Measurements from ENCODE around the gene MCL1.
"Not testable (repeated sequence)": the region's sequence is repeated elsewhere in the genome, so short reads cannot be mapped to it uniquely, and the experiment has no call there.

Gene MCL1

DNA sequence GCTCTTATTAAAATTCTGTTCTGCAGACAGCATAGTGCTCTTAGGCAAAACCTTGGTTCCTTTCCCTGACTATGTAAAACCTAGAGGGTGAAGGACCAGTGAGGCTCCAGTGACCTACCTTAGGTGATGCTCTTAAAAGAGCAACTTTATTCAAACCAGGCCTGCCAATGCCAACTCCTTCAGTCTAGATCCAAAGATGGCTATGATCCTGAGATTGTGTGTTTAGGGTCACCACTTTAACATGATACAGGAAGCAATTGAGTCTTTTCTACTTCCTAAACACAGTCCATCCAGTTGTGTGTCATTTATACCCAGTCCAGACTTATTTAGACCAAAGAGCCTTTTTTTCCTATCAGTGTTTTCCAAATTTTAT is 10.8 kb downstream of the MCL1 start:
- DNase-seq (ENCODE audit: low read depth) = no peak

DNA sequence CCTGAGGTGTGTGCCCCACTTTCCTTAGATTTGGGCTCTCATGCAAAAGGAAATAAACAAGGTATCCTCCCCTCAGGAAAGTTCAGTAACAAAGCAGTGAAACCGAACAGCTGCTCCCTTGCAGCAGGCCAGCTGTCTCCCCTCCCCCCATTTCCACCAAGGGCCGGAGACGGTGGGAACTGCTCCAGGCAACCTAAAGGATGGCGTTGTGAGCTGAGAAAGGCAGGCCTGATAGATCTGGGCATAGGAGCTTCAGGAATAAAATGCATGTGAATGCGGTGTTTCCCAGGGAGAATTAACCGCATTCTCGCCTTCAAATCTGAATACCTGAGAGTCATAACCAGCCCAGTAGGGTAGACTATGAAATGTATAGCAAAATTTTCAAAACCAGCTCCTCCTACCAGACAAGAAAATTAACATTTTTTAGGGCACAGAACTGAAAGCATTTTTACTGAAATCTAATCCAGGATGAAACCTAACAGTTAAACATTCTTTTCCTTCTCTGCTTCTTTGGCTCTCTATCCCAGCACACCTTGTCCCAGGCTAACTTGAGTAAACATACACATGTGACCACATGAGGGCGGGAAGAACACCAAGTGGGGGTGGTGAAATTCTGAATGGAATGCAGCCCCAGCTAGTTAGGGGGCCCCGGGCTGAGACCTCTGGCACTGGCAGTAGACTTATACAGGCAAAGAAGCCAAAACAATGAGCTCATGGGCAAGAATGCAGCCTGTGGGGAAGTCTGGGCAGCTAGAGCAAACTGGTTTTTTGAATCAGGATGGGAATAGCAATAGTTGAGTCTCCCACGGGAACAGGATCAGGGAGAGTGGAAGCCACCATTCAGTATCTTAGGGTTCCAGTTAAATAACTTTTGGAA is 11.5 kb downstream of the MCL1 start:
- peak; percentile 99 for DNase-seq (ENCODE audit: low read depth)

DNA sequence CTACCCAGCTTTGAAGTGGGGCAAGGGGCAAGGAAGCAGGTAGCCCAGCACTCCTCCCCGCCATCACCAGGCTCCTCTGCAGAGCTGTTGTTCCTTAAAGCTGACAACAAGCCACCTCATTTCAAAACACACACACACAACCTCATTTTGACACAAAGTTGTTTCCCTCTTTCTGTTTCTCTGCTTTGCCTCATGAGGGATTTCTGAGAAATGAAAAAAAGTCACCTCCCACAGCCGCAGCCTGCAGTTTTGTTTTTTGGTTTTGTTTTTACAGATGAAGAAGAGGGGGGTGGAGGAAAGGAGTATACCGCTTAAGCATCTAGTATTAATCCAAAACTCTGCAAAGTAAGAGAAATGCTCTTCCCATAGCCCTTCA is 12.1 kb downstream of the MCL1 start:
- peak; percentile 44 for DNase-seq (ENCODE audit: low read depth)

DNA sequence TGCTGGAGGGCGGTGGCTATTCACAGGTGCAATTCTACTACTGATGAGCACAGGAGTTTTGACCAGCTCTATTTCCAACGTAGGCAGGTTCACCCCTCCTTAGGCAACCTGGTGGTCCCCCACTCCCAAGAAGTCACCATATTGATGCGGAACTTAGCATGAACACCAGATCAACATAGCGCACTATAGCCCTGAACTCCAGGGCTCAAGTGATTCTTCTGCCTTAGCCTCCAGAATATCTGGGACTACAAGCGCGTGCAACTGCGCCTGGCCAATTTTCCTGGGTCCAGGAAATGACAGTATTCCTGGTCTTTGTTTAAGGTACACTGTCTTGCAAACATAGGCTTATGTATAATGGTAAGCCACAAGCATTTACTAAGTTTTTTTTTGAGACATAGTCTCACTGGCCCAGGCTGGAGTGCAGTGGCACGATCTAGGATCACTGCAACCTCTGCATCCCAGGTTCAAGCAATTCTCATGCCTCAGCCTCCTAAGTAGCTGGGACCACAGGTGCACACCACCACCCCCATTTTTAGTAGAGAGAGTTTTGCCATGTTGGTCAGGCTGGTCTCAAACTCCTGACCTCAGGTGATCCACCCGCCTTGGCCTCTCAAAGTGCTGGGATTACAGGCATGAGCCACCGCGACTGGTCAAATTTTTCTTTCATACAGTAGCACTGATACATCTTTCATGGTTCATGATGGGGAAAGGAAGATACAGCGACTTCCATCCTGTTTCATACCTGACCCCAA is 12.6 kb downstream of the MCL1 start:
- no peak for DNase-seq (ENCODE audit: low read depth)

DNA sequence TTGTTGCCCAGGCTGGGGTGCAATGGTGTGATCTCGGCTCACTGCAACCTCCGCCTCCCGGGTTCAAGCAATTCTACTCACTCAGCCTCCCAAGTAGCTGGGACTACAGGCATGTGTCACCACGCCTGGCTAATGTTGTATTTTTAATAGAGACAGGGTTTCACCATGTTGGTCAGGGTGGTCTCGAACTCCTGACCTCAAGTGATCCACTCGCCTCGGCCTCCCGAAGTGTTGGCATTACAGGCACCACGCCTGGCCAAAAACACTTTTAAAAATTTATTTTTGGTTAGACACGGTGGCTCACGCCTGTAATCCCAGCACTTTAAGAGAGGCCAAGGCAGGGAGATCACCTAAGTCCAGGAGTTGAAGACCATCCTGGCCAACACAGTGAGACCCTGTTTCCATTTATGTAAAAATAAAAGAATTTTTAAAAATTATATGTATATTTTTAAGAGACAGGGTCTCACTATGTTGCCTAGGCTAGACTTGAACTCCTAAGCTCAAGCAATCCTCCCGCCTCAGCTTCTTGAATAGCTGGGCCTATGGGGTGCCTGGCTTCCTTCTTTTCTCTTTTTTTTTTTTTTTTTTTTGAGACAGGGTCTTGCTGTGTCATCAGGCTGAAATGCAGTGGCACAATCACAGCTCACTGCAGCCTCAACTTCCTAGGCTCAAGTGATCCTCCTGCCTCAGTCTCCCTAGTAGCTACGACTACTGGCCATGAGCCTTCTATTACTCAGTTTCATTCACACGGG is 14.0 kb downstream of the MCL1 start:
- not testable (repeated sequence) for DNase-seq (ENCODE audit: low read depth)

DNA sequence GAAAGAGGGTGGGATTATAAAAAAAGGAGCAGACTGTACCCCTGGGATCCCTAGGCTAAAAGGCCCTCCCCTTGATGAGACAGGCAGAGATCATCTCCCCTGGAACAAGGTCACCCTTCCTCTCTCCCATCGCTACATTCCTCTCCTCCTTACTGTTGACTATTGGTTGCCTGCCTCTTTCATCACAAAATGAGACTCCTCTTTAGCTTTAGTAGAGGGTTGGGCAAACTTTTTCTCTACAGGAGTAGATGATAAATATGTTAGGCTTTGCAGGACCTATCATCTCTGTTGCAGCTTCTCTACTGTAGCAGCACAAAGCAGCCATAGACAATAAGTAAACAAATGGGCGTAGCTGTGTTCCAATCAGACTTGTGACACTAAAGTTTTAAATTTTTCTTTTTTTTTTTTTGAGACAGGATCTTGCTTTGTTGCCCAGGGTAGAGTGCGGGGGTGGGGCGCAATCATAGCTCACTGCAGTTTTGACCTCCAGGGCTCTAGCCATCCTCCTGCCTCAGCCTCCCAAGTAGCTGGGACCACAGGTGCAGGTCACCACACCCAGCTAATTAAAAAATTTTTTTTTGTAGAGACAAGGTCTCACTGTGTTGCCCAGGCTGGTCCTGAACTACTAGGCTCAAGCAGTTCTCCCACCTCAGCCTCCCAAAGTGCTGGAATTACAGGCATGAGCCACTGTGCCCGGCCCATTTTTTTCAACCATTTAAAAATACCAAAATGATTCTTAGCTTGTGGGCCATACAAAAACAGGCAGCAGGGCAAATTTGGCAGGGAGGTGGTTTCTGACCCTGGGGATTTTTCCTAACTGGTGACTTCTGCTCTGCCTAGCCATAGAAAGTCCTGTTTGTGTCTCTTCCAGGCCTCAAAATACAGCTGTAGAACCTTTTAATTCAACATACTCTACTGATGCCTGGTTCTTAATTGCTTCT is 15.1 kb downstream of the MCL1 start:
- DNase-seq (ENCODE audit: low read depth) = peak; percentile 66

DNA sequence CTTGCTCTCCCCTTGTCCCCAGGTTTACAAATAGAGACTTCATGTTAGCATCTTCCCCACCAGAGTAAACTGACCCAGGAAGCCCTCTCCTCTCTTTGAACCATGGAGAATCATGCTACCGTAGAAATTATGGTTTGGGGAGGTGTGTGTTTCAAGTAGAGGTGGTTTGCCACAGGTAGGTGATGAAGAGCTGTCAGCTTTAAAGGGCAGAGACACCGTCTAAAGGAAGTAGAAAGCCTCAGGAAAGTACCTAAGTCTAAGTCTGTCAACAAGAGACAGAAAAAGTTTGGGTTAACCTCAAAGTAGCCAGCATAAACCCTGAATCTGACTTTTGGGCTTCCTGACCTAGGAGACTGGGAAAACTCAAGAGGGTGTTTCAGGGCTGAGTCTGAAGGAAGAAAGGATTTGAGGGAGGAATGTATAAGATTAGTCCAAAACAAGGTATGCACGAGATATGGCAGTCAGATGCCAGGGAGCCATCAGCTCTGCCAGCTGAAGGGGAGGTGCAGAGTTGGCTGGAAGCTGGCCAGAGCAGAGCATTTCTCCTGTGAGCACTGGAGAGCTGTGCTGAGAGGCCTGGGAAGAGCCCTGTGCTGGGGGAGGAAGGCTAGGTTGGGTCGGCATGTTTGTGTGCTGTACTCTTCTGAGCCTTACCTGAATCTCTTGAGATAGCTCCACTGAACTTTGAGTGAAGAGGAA is 15.9 kb downstream of the MCL1 start:
- peak; percentile 60 for DNase-seq (ENCODE audit: low read depth)

DNA sequence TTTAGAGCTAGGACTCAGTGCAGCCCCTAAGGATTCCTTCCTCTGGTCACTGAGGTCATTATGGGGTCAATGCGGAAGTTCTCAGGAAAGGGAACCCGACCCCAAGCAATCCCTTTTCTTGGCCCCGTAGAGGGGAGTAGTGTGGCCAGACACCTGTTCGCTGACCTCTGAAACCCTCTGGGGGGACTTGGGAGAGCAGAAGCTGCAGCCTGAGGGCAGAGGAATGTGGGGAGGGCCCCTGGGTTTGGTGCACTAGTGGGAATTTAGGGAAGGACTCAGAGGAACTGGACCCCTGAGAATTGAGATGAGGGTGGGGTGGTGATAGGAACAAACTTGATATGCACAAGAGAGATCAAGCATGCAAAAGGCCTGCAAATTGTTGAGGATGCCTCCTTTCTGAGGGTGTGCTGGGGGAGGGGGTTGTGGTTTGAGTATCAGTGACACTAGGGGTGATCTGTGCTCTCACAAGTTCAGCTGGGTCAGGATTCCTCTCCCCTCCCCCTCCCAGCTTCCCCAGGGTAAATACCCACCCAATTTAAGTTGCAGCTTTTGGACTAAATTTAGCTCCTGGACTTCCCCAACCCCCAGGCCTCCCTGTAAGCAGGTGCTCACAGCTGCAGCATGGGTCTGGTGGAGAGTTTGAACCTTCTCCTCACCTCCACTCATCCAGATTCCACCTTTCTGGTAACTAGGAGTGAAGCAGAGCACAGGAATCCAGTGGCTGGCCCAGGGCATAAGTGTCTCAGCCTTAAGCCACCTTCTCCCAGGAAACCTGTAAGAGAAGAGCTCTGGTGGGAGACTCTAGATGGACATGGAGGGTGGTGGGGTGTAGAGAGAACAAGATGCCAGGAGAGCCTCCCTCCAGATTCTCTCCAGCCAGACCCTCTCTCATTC is 16.7 kb downstream of the MCL1 start:
- DNase-seq (ENCODE audit: low read depth) = peak; percentile 26

DNA sequence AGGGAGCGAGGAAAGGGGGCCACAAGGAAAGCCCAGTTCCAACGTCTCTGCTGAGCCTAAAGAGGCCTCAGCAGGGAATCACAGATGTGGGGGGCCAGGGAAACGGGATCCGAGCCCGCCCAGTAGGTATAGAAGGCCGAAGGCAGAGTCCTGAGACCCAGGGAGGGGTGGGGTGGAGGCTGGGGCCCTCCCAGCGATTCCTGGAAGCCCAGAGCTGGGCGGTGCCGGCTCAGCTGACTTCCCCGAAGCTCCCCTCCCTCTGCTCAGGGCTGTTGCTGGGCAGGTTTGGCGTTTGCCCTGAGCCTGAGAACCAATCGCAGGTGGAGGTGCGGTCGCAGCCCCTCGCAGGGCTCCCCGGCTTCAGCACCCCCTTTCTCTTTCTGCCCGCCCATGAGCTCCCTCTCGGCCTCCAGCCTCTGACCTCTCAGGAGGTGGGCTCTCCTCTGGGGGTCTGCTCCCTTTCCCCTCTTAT is 17.4 kb downstream of the MCL1 start:
- peak; percentile 96 for DNase-seq (ENCODE audit: low read depth)

DNA sequence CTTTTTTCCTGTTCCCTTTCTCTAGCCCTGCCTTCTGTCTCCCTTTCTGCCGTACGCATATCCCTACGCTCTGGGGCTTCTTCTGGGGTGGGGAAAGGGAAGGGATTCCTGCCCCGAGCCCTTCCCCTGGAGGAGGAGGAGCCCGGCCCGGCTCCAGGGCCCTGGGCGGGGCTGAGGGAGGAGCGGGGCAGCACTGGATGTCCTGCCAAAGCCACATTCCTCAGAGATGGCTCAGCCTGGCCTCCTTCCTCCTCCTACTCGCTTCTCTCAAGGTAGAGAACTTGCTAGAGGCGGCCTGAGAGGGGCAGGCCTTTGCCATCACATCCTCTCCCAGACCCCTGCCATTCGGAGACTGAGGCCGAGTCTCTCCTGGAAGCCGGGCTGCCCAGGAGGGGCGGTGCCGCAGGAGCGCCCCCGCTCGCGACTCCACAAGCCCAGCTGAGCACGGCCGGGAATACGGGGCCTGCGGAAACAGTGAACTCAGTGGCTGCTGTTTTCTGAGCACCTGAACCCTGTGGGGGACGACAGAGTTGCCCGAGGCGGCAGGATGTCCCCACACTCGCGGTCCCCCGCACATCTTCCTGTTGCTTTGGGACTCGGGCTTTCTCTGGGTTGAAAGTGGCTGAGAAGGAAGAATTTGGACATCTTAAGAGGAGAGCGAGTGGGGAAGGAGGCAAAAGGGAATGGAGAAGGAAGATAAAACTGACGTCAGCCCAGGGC is 18.0 kb downstream of the MCL1 start:
- DNase-seq (ENCODE audit: low read depth) = peak; percentile 99

DNA sequence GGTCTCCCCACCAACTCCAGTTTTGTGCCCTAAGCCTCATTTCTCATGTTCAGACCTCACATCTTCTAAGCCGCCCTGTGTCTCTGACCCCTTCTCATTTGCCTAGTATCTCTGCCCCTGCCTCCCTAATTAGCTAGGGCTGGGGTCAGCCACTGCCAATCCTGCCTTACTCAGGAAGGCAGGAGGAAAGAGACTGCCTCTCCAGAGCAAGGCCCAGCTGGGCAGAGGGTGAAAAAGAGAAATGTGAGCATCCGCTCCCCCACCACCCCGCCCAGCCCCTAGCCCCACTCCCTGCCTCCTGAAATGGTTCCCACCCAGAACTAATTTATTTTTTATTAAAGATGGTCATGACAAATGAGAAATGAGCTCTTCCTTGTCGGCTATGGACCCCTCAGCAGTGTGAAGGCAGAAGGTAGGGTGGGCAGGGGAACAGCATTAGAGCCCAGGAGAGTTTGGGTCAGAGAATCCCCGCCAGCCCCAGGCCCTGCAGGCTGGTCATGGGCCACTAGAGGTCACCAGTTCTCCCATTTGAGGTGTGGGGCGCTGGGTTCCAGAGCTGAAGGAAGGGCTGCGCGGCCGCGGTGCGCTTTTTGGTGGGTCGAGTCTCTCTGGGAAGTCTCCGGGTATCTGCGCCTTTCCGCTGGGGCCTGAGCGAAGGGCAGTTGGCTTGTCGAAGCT is 18.7 kb downstream of the MCL1 start:
- no peak for DNase-seq (ENCODE audit: low read depth)

DNA sequence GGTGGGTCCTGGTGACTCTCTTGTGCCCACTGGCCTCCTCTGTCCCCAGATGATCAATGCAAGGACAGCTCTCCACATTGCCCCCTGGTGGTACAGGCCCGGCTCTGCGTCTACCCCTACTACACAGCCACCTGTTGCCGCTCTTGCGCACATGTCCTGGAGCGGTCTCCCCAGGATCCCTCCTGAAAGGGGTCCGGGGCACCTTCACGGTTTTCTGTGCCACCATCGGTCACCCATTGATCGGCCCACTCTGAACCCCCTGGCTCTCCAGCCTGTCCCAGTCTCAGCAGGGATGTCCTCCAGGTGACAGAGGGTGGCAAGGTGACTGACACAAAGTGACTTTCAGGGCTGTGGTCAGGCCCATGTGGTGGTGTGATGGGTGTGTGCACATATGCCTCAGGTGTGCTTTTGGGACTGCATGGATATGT is 19.4 kb downstream of the MCL1 start:
- DNase-seq (ENCODE audit: low read depth) = peak; percentile 69

DNA sequence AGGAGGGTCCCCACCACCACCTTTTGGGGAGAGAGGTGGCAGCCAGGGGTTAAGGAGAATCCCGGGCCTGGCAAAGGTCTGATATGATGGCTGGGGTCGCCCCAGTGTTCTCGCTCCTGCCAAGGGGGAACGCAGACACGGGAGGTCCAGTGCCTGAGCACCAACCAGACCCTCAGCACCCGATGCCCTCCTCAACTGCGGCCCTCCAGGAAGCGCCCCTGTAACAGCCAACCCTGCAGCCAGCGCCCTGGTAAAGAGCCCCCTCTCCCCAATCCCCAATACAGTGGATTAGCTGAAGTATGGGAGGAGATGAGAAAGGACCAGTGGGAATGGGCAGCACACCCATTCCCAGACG is 19.8 kb downstream of the MCL1 start:
- DNase-seq (ENCODE audit: low read depth) = no peak

DNA sequence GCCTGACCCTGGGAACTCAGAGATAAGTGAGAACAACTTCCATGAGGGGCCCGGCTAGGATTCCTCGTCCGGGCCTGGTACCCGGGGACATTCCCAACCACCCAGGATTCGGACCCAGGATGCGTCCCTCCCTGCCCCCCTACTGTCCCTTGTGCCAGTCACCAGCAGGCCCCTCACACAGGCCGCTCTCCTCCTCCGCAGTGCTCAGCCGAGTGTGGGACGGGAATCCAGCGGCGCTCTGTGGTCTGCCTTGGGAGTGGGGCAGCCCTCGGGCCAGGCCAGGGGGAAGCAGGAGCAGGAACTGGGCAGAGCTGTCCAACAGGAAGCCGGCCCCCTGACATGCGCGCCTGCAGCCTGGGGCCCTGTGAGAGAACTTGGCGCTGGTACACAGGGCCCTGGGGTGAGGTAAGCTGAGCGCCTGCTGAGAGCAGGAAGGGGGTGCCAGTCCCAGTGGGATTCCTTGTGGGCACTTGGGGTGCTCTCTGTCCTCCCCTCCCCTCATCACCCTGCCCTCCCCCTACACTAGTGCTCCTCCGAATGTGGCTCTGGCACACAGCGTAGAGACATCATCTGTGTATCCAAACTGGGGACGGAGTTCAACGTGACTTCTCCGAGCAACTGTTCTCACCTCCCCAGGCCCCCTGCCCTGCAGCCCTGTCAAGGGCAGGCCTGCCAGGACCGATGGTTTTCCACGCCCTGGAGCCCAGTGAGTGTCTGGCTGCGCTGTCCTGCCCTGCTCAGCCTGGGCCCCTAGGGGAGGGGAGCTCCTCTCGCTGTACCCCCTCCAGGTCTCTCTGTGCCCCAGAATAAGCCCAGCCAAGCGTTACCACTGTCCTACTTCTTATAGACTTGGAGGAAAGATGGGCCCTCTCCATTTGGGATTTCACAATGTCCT is 20.4 kb downstream of the MCL1 start:
- DNase-seq (ENCODE audit: low read depth) = no peak

DNA sequence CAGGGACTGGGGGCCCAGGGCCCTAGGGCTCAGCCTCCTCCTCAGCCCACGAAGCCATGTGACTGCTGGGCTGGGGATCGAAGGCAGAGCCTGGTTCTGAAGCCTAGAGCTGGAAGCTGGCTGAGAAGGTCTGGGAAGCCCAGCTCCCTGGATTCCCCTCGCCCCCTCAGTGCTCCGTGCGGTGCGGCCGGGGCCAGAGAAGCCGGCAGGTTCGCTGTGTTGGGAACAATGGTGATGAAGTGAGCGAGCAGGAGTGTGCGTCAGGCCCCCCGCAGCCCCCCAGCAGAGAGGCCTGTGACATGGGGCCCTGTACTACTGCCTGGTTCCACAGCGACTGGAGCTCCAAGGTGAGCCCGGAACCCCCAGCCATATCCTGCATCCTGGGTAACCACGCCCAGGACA is 21.1 kb downstream of the MCL1 start:
- no peak for DNase-seq (ENCODE audit: low read depth)

DNA sequence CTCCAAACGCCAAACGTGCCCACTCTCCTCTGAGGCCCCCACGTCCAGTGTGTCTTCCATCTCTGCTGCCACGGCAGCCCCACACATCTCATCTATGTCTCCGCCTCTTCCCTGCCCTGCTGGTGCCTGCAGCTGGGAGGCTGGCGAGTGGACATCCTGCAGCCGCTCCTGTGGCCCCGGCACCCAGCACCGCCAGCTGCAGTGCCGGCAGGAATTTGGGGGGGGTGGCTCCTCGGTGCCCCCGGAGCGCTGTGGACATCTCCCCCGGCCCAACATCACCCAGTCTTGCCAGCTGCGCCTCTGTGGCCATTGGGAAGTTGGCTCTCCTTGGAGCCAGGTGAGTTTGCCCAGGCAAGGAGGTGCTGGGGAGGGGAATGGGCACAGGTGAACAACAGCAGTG is 21.6 kb downstream of the MCL1 start:
- no peak for DNase-seq (ENCODE audit: low read depth)

DNA sequence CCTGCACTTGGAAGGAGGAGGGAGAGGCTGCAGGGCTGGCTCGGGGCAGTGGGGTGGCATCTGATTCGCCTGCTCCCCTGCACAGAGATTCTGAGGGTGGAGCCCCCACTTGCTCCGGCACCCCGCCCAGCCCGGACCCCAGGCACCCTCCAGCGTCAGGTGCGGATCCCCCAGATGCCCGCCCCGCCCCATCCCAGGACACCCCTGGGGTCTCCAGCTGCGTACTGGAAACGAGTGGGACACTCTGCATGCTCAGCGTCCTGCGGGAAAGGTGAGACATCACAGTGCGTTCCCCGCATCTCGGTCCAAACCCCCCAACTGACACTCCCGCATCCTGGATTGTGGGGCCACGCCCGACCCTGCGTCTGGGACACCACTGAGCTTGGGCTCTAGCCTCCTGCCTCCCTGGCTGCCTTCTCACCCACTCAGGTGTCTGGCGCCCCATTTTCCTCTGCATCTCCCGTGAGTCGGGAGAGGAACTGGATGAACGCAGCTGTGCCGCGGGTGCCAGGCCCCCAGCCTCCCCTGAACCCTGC is 22.3 kb downstream of the MCL1 start:
- DNase-seq (ENCODE audit: low read depth) = no peak
